Adrenal gland (tissue), 12 donors: ENCODE measurements around the gene DNAL4. TPM values are rescaled to one million over a fixed set of nuclear protein-coding genes. Genes with fewer than 3 reads are reported as not detected.

Experiments
- DNase-seq, 7 donors: peaks; one replicate each; pipeline ENCODE4 v3.0.0-alpha.2; 2019 to 2020
- H3K27ac ChIP-seq, 5 donors: fragments of 200-600 bp; sonication (generic) in 4 of 5; 1 replicate in 3 of 5; 2 replicates in 2 of 5; pipeline versions ENCODE4 v1.5.1 to v1.8.0; 2016 to 2020; ENCODE audit warnings: mild to moderate bottlenecking in 1 of 5
- H3K27me3 ChIP-seq: fragments of 200-600 bp; 2 replicates; pipeline ENCODE4 v1.8.0; 2021
- H3K36me3 ChIP-seq, 2 donors: fragments of 200-600 bp; replicated peaks in 1 of 2; 1 replicate in 1 of 2; 2 replicates in 1 of 2; pipeline versions ENCODE4 v1.5.1 to v1.8.0; 2018 to 2022
- H3K4me1 ChIP-seq, 2 donors: fragments of 200-600 bp; replicated peaks in 1 of 2; 1 replicate in 1 of 2; 2 replicates in 1 of 2; pipeline versions ENCODE4 v1.5.1 to v1.8.0; 2018 to 2021
- H3K4me3 ChIP-seq, 4 donors: fragments of 200-600 bp; sonication (generic) in 3 of 4; one replicate each; pipeline ENCODE4 v1.5.1; 2016 to 2018
- H3K9me3 ChIP-seq, 3 donors: fragments of 200-600 bp; sonication (generic) in 1 of 3; replicated peaks in 1 of 3; 1 replicate in 2 of 3; 2 replicates in 1 of 3; pipeline versions ENCODE4 v1.5.1 to v1.8.0; 2016 to 2021
- POLR2A ChIP-seq, 2 donors: fragments of 450-650 bp; IDR thresholded peaks; one replicate each; pipeline ENCODE4 v1.6.1; 2017; ENCODE audit warnings: antibody characterized with exemption in 2 of 2, mild to moderate bottlenecking in 2 of 2, moderate library complexity in 1 of 2
- WGBS, 4 donors: extraction: QIAGEN DNeasy Blood & Tissue Kit in 2 of 4; methylation state at CpG; one replicate each; pipeline versions ENCODE4 v1.1.5 to v1.1.7; 2013 to 2017; 5-methylcytosine and 5-hydroxymethylcytosine counted together
- intact Hi-C, 2 donors: fragments of 100-400 bp; cut with DNase I; formaldehyde crosslinking; loops; one replicate each; pipeline versions ENCODE4 v1.14.1 to v1.15.0; 2022 to 2023
- polyA plus RNA-seq, 3 donors: library from polyadenylated mRNA; stranded (reverse); fragments of 200-250 nt in 2 of 3; fragments of 350-450 nt in 1 of 3; fragmentation: Illumina TruSeq in 1 of 3; extraction: RNeasy Lipid Tissue Mini Kit (QIAGEN cat#74804) in 1 of 3; gene quantifications; one replicate each; pipeline ENCODE4 v1.2.3, GENCODE V29; 2013 to 2014
- total RNA-seq, 9 donors: library from RNA; depleted of rRNA in 4 of 9; stranded (reverse); fragments of >200 nt in 4 of 9; fragments of 120-200 nt in 1 of 9; fragmentation: NEBNext Ultra II Directional in 1 of 9; extraction: Animal tissue kit (Norgen Biotek cat#: 25700) in 1 of 9; gene quantifications; one replicate each; pipeline versions ENCODE4 v1.1.0 to v1.2.4, GENCODE V29; 2013 to 2023
- TF ChIP-seq, protein P1 (sequence below), 6 experiments: fragments of 450-650 bp in 4 of 6; fragments of 200-600 bp in 2 of 6; sonication (generic) in 1 of 6; IDR thresholded peaks; 1 replicate in 5 of 6; 2 replicates in 1 of 6; pipeline versions ENCODE4 v1.5.1 to v1.8.0; 2016 to 2021; ENCODE audit warnings: antibody characterized with exemption in 6 of 6, mild to moderate bottlenecking in 2 of 6, moderate library complexity in 1 of 6
- donor health status: healthy with polysubstance abuse.
- donor health status: Bipolar disorder and iron deficiency.
- donor health status: DM: yes; HTN: yes; CAD: no.
- donor health status: DM: no; HTN: no; CAD: no.
- donor health status: DM: no; HTN: no; CAD: no.
- donor health status: DM: yes; HTN: yes; CAD: no.

DNAL4 gene
- total and polyA plus RNA-seq, 12 donors = 11.8 to 29.8 (median 19.1) TPM

DNA sequence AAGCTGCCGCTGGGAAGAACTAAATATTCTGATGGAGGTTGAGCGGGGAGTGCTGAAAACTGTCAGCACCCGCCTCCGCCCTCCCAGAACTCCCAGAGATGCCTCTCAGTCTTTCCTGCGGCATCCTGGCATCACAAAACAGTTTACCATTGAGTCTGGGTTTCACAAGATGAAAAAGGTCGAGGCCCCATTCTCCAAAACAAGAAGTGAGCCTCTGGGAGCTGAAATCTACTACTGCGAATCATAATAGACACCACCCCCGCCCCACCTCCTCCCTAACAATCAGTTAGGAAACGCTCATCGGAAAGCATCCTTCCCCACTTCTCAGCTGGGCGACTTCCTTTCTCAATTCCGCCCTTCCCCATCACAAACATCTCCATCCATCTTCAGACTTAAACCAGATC, 39.2 kb downstream of the DNAL4 start:
- peak overlapping the region; percentile 85 to 100 (median 94) for H3K27ac ChIP-seq
- H3K9me3 ChIP-seq = no peaks in the 10 kb centered on the region
- no peaks in the 10 kb centered on the region for H3K27me3 ChIP-seq
- intact Hi-C loops = no loop called here
- 21 to 32% (median 29%) methylated on average over 12 of the region's 12 CpGs for WGBS, 4 donors
- peaks cover 25 to 33% of the 10 kb centered on the region in 2 donors for H3K4me1 ChIP-seq
- H3K4me3 ChIP-seq = peak overlapping the region in 2 of 4 donors; percentile 27 to 82
- TF ChIP-seq, protein P1, sequence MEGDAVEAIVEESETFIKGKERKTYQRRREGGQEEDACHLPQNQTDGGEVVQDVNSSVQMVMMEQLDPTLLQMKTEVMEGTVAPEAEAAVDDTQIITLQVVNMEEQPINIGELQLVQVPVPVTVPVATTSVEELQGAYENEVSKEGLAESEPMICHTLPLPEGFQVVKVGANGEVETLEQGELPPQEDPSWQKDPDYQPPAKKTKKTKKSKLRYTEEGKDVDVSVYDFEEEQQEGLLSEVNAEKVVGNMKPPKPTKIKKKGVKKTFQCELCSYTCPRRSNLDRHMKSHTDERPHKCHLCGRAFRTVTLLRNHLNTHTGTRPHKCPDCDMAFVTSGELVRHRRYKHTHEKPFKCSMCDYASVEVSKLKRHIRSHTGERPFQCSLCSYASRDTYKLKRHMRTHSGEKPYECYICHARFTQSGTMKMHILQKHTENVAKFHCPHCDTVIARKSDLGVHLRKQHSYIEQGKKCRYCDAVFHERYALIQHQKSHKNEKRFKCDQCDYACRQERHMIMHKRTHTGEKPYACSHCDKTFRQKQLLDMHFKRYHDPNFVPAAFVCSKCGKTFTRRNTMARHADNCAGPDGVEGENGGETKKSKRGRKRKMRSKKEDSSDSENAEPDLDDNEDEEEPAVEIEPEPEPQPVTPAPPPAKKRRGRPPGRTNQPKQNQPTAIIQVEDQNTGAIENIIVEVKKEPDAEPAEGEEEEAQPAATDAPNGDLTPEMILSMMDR (IDR thresholded peaks at IDR 0.05) = no peak
- no peak for TF ChIP-seq POLR2A (IDR thresholded peaks at IDR 0.05)
- peak in 5 of 7 donors; percentile 53 to 81 (median 58) for DNase-seq
- H3K36me3 ChIP-seq = peaks cover 0 to 31% of the 10 kb centered on the region in 2 donors

DNA sequence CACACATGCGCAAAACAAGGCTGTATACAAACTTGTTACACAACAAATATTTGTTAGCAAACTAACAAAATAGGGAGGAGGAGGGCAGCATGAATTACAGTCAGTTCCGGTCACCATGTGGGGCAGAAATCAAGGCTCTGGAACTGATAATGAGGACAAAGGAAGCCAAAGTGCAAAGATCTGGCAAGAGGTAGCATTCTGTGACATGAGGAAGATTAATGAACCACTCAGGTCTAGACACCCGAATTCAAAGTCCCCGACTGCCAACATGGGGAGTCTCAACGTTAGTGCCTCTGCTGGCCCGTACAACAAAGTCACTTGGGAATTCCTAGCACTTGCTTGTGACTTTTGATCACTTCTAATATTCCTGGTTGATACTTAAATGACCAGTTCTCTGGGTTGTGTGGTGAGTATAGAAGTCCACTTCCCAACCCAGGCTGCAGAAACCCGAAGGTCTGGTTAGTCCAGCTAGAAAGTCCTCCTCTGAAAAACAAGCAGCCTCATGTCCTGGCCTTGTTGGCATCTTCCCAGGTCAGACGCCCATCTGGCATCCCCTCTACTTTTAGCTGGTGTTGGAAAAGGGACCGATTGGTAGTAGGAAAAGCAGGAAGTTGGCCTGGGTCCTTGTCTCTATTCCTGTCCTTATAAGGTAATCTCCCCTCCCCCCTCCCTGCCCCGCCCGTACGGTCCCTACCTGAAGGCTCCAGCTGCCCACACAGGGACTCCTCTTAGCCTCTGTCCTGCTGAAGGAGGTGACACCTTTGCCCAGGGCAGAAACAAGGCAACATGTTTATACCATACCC, 39.8 kb downstream of the DNAL4 start:
- DNase-seq = peak; percentile 38 to 86 (median 54)
- intact Hi-C loops = no loop called here
- Histone ChIP-seq H3K27ac (peak overlapping the region; percentile 85 to 100 (median 94)), H3K4me3 (peak overlapping the region in 1 of 4 donors; percentile 82), H3K9me3 (no peaks in the 10 kb centered on the region), H3K4me1 (peaks cover 25 to 33% of the 10 kb centered on the region in 2 donors), H3K27me3 (no peaks in the 10 kb centered on the region), H3K36me3 (peaks cover 0 to 37% of the 10 kb centered on the region in 2 donors)
- WGBS, 4 donors = 18 to 31% (median 25%) methylated on average over 9 to 12 of the region's 12 CpGs
- no peak for TF ChIP-seq POLR2A (IDR thresholded peaks at IDR 0.05)
- TF ChIP-seq, protein P1 (IDR thresholded peaks at IDR 0.05) = no peak

DNA sequence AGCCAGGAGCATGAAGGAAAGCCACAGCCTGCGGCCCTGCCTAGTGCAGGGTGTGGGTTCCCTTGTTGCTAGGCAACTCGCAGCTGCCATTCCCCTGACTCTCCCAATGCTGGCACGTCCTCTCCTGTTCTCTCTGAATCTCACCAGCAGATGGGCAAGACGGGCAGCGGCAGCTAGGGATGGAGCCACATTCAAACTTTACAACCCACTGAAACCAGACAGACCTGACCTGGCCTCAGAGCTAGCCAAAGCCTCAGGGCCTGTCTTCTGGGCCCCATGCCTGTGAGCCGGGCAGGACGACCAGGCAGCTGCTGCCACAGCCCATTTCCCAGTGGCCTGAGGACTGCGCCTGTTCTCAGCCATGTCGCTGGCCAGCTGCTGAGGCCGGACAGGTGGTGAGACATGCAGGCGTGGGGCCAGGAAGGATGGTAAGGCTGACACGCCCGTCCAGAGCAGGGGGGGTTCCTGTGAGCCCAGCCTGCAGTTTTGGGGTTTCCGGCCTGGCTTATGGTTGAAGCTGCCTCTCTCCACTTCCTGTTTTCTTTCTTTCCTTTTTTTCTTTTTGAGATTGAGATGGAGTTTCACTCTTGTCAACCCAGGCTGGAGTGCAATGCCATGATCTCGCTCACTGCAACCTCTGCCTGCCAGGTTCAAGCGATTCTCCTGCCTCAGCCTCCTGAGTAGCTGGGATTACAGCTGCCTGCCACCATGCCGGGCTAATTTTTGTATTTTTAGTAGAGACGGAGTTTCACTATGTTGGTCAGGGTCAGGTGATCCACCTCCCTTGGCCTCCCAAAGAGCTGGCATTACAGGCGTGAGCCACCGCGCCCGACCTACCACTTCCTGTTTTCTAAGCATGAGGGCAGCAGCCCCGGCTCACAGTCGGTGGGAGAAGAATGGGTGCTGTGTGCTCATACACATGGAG, 42.3 kb downstream of the DNAL4 start:
- H3K4me1 ChIP-seq = peaks cover 25 to 33% of the 10 kb centered on the region in 2 donors
- intact Hi-C loops = no loop called here
- DNase-seq = peak in 2 of 7 donors; percentile 41 to 59
- peaks cover 0 to 61% of the 10 kb centered on the region in 2 donors for H3K36me3 ChIP-seq
- no peaks in the 10 kb centered on the region for H3K27me3 ChIP-seq
- H3K4me3 ChIP-seq = no peak overlapping the region
- no peak for TF ChIP-seq POLR2A (IDR thresholded peaks at IDR 0.05)
- TF ChIP-seq, protein P1 (IDR thresholded peaks at IDR 0.05) = no peak
- H3K27ac ChIP-seq = peak overlapping the region in 2 of 5 donors; percentile 23 to 46
- WGBS, 4 donors = 69 to 75% (median 72%) methylated on average over 21 to 24 of the region's 24 CpGs
- H3K9me3 ChIP-seq = no peaks in the 10 kb centered on the region

DNA sequence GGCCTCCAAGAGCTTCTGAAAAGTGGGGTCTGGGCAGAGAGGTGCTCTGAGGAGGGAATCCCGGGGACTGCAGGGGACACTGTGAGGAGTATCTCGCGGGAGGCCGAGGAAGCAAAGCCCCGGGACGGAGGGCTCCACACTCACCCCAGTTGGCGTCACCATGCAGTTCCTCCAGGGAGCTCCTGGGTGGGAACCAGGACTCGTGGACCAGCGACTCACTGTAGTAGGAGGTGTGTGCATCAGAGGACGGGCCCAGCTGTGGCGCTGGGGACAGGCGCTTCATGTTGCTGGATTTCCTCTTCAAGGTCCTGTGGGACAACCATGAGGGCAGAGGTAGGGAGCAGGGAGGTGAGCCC, 42.9 kb downstream of the DNAL4 start:
- Histone ChIP-seq H3K9me3 (no peaks in the 10 kb centered on the region), H3K4me3 (no peak overlapping the region), H3K27ac (peak overlapping the region in 1 of 5 donors; percentile 46), H3K27me3 (no peaks in the 10 kb centered on the region), H3K36me3 (peaks cover 0 to 68% of the 10 kb centered on the region in 2 donors), H3K4me1 (peaks cover 19 to 27% of the 10 kb centered on the region in 2 donors)
- 80 to 88% (median 86%) methylated on average over 8 to 12 of the region's 12 CpGs for WGBS, 4 donors
- TF ChIP-seq, protein P1 (IDR thresholded peaks at IDR 0.05) = no peak
- no peak for TF ChIP-seq POLR2A (IDR thresholded peaks at IDR 0.05)
- no peak for DNase-seq
- intact Hi-C loops = no loop called here
